HL-60 (cell line): ENCODE results near the gene B3GALNT2.

Experiments used
- DNase-seq, 2 experiments: peaks; one replicate each; pipeline ENCODE4 v3.0.0-alpha.2; 2010 to 2020; ENCODE audit warnings: low read depth in 1 of 2, low spot score in 1 of 2
- H3K27ac ChIP-seq: fragments of 250-450 bp; sonication (Bioruptor Pico); replicated peaks from 2 replicates; pipeline ENCODE4 v1.5.1; 2020; ENCODE audit warnings: mild to moderate bottlenecking, moderate library complexity
- H3K27me3 ChIP-seq: fragments of 250-450 bp; sonication (Bioruptor Pico); 2 replicates; pipeline ENCODE4 v1.5.1; 2021; ENCODE audit warnings: mild to moderate bottlenecking, moderate library complexity; ENCODE audit not compliant: insufficient read depth, poor library complexity, severe bottlenecking
- H3K4me3 ChIP-seq: replicated peaks from 2 replicates; pipeline ENCODE4 v1.5.1; 2011; ENCODE audit warnings: mild to moderate bottlenecking, control low read depth, low read length; ENCODE audit not compliant: insufficient read depth
- GABPA ChIP-seq: IDR thresholded peaks from 2 replicates; pipeline ENCODE4 v1.6.1; 2012; ENCODE audit warnings: low read depth
- POLR2AphosphoS5 ChIP-seq: IDR thresholded peaks from 2 replicates; pipeline ENCODE4 v1.6.1; 2012; ENCODE audit warnings: low read depth
- SPI1 ChIP-seq: IDR thresholded peaks from 2 replicates; pipeline ENCODE4 v1.6.1; 2012; ENCODE audit warnings: low read depth, mild to moderate bottlenecking, borderline replicate concordance
- TF ChIP-seq, protein P1 (sequence below): IDR thresholded peaks from 2 replicates; pipeline ENCODE4 v1.6.1; 2012; ENCODE audit warnings: low read depth; ENCODE audit not compliant: insufficient replicate concordance
- TF ChIP-seq, protein P2 (sequence below): IDR thresholded peaks from one replicate; pipeline ENCODE4 v1.5.1; 2011; ENCODE audit warnings: low read length, control low read depth, inconsistent platforms; ENCODE audit not compliant: insufficient read depth

Gene B3GALNT2

DNA sequence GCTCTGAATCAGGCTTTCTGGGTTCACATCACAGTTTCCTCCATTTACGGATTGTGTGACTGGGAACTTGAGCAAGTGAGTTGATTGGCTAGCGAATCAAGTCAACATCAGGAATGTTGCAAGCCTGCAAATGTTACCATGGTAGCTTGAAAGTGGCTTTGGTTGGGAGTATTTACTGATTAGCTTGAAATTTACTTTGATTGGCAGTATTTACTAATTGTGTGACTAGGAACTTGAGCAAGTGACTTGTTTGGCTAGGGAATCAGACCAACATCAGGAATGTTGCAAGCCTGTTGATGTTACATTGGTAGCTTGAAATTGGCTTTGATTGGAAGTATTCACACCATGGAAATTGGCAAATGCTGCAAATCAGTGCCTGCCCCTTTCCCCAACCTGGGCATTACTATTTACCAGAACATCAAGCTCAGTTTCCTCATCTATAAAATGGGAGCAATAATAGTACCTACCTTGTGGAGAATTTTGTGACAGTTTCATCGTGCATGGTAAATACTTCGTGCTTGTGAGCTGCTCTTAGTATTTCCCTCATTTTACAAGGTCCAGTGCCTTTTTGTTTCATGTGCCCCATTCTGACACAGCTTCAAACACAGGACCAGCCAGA is 23.1 kb upstream of the B3GALNT2 start:
- Histone ChIP-seq H3K27ac (no peak overlapping the region), H3K4me3 (no peak overlapping the region), H3K27me3 (no peaks in the 10 kb centered on the region)
- DNase-seq = no peak
- TF ChIP-seq SPI1 = no peak
- TF ChIP-seq, protein P1, sequence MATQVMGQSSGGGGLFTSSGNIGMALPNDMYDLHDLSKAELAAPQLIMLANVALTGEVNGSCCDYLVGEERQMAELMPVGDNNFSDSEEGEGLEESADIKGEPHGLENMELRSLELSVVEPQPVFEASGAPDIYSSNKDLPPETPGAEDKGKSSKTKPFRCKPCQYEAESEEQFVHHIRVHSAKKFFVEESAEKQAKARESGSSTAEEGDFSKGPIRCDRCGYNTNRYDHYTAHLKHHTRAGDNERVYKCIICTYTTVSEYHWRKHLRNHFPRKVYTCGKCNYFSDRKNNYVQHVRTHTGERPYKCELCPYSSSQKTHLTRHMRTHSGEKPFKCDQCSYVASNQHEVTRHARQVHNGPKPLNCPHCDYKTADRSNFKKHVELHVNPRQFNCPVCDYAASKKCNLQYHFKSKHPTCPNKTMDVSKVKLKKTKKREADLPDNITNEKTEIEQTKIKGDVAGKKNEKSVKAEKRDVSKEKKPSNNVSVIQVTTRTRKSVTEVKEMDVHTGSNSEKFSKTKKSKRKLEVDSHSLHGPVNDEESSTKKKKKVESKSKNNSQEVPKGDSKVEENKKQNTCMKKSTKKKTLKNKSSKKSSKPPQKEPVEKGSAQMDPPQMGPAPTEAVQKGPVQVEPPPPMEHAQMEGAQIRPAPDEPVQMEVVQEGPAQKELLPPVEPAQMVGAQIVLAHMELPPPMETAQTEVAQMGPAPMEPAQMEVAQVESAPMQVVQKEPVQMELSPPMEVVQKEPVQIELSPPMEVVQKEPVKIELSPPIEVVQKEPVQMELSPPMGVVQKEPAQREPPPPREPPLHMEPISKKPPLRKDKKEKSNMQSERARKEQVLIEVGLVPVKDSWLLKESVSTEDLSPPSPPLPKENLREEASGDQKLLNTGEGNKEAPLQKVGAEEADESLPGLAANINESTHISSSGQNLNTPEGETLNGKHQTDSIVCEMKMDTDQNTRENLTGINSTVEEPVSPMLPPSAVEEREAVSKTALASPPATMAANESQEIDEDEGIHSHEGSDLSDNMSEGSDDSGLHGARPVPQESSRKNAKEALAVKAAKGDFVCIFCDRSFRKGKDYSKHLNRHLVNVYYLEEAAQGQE = no peak
- TF ChIP-seq, protein P2, sequence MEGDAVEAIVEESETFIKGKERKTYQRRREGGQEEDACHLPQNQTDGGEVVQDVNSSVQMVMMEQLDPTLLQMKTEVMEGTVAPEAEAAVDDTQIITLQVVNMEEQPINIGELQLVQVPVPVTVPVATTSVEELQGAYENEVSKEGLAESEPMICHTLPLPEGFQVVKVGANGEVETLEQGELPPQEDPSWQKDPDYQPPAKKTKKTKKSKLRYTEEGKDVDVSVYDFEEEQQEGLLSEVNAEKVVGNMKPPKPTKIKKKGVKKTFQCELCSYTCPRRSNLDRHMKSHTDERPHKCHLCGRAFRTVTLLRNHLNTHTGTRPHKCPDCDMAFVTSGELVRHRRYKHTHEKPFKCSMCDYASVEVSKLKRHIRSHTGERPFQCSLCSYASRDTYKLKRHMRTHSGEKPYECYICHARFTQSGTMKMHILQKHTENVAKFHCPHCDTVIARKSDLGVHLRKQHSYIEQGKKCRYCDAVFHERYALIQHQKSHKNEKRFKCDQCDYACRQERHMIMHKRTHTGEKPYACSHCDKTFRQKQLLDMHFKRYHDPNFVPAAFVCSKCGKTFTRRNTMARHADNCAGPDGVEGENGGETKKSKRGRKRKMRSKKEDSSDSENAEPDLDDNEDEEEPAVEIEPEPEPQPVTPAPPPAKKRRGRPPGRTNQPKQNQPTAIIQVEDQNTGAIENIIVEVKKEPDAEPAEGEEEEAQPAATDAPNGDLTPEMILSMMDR = no peak
- TF ChIP-seq GABPA = no peak
- TF ChIP-seq POLR2AphosphoS5 = no peak

DNA sequence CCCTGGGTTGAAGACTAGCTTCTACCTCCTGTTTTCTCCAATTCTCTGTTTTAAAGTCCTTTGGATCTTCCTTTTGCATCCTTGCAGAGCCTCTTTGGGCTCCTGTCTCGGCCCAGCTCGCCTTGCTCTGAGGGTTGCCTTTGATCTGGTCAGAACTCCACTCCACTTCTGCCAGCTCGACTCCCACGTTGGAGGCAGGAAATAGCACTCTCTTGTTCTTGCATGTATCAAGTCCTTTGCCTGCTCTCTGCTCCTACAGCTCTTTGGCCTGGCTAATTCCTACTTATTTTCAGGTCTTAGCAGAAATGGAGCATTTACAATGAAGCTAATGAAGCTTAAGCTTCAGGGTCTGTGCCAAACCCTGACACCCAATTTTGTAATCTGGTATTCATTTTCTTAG is 21.1 kb upstream of the B3GALNT2 start:
- TF ChIP-seq SPI1 (no peak), POLR2AphosphoS5 (no peak), GABPA (no peak)
- TF ChIP-seq, protein P2 = no peak
- TF ChIP-seq, protein P1 = no peak
- no peak for DNase-seq
- Histone ChIP-seq H3K4me3 (no peak overlapping the region), H3K27ac (no peak overlapping the region), H3K27me3 (no peaks in the 10 kb centered on the region)

DNA sequence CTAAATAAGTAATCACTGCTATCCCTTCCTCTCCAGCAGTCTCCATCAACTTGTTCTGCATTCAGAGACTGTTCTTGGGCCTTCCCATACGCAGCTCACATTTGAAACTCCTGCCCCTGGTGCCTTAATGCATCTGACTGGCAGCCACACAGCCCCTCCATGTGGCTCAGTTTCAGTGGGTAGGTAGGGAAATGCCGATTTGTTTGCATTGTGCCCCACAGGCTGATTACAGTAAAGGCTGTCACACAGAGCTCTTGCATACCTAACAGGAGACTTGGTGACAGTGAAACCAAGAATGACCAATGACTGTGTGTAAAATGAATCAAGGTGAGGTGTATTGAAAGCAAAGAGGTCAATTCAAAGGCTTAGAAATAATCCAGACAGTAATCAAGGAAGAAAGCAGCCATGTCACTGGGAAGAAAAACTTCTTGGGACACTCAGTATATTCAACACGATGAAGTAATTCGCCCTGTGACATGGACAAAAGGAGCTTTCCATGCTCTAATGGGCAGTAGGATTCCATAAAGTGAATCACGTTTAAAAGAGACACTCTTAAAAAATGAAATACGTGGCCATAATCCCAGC is 12.7 kb upstream of the B3GALNT2 start:
- H3K4me3 ChIP-seq = no peak overlapping the region
- no peak for DNase-seq
- no peaks in the 10 kb centered on the region for H3K27me3 ChIP-seq
- TF ChIP-seq, protein P2 = no peak
- no peak for TF ChIP-seq SPI1
- no peak for TF ChIP-seq POLR2AphosphoS5
- no peak for TF ChIP-seq GABPA
- TF ChIP-seq, protein P1 = no peak
- H3K27ac ChIP-seq = no peak overlapping the region
